PC-3 (cell line): ENCODE data around the gene RFC4. TPM values are rescaled to one million over a fixed set of nuclear protein-coding genes. Genes with fewer than 3 reads are reported as not detected.

Source experiments
- ATAC-seq: fragments of 200-7000 bp; cut with Tn5 transposase; 2 replicates; pipeline ENCODE4 v1.9.1; 2020; ENCODE audit warnings: mild to moderate bottlenecking, moderate library complexity
- BruUV-seq: library from RNA; stranded (reverse); fragments of 400-500 nt; replicated peaks from 2 replicates; lab custom pipeline; 2021; lab: Mats Ljungman, UMichigan
- CTCF ChIA-PET: fragments of 300-600 bp; sonication (Branson Sonifier 250); formaldehyde crosslinking; loops from one replicate; lab custom pipeline; 2022; ENCODE audit warnings: antibody characterized with exemption; lab: Charles Lee
- POLR2A ChIA-PET: fragments of 300-600 bp; sonication (Branson Sonifier 250); formaldehyde crosslinking; loops from one replicate; lab custom pipeline; 2022; ENCODE audit warnings: antibody characterized with exemption; ENCODE audit not compliant: unreplicated experiment; lab: Charles Lee
- DNase-seq: peaks from one replicate; pipeline ENCODE4 v3.0.0-alpha.2; 2015
- H2AFZ ChIP-seq: fragments of 300-600 bp; sonication (generic); 2 replicates; pipeline ENCODE4 v1.6.0; 2016; ENCODE audit warnings: antibody characterized with exemption, low read length
- H3F3A ChIP-seq: fragments of 300-600 bp; sonication (generic); one replicate; pipeline ENCODE4 v1.6.0; 2017; ENCODE audit warnings: antibody characterized with exemption, low read length, control low read depth, mild to moderate bottlenecking; ENCODE audit not compliant: unreplicated experiment
- H3K27ac ChIP-seq: fragments of 300-600 bp; sonication (generic); 2 replicates; pipeline ENCODE4 v1.5.1; 2016; ENCODE audit warnings: mild to moderate bottlenecking, low read length
- H3K27me3 ChIP-seq: fragments of 300-600 bp; sonication (generic); 2 replicates; pipeline ENCODE4 v1.6.1; 2016; ENCODE audit warnings: low read length, mixed read lengths
- H3K36me3 ChIP-seq: fragments of 300-600 bp; sonication (generic); 2 replicates; pipeline ENCODE4 v1.6.1; 2016; ENCODE audit warnings: low read depth, mixed run types, low read length, mixed read lengths
- H3K4me1 ChIP-seq: fragments of 300-600 bp; sonication (generic); 2 replicates; pipeline ENCODE4 v1.5.1; 2016; ENCODE audit warnings: low read length; ENCODE audit not compliant: insufficient read depth
- H3K4me2 ChIP-seq: fragments of 300-600 bp; sonication (generic); 2 replicates; pipeline ENCODE4 v1.6.0; 2016; ENCODE audit warnings: low read length
- H3K4me3 ChIP-seq: fragments of 300-600 bp; sonication (generic); 2 replicates; pipeline ENCODE4 v1.5.1; 2016; ENCODE audit warnings: mild to moderate bottlenecking, low read length, mixed read lengths
- H3K79me2 ChIP-seq: fragments of 300-600 bp; sonication (generic); 2 replicates; pipeline ENCODE4 v1.6.1; 2017; ENCODE audit warnings: low read length, mixed read lengths
- H3K9ac ChIP-seq: fragments of 300-600 bp; sonication (generic); 2 replicates; pipeline ENCODE4 v1.6.0; 2016; ENCODE audit warnings: mild to moderate bottlenecking, low read length
- H3K9me2 ChIP-seq: fragments of 300-600 bp; sonication (generic); replicated peaks from 2 replicates; pipeline ENCODE4 v1.6.1; 2016; ENCODE audit warnings: mixed run types, low read length, mixed read lengths
- H3K9me3 ChIP-seq: fragments of 300-600 bp; sonication (generic); 2 replicates; pipeline ENCODE4 v1.6.1; 2016; ENCODE audit warnings: low read length, mixed read lengths
- H4K20me1 ChIP-seq: fragments of 300-600 bp; sonication (generic); 2 replicates; pipeline ENCODE4 v1.6.1; 2016; ENCODE audit warnings: low read length, mixed read lengths
- CTCF ChIP-seq: fragments of 300-600 bp; sonication (generic); conservative IDR thresholded peaks from 2 replicates; pipeline ENCODE4 v1.5.1; 2017; ENCODE audit warnings: antibody characterized with exemption, low read depth, mild to moderate bottlenecking, low read length
- EZH2 ChIP-seq: fragments of 300-600 bp; sonication (generic); IDR thresholded peaks from one replicate; pipeline ENCODE4 v1.6.1; 2017; ENCODE audit warnings: antibody characterized with exemption, mild to moderate bottlenecking, low read length; ENCODE audit not compliant: unreplicated experiment
- EZH2phosphoT487 ChIP-seq: fragments of 300-600 bp; sonication (generic); IDR thresholded peaks from 2 replicates; pipeline ENCODE4 v1.6.1; 2018; ENCODE audit warnings: mild to moderate bottlenecking, antibody characterized with exemption, low read length, borderline replicate concordance
- intact Hi-C: fragments of 100-400 bp; cut with micrococcal nuclease; formaldehyde crosslinking; loops from 2 replicates; pipeline ENCODE4 v1.9.0; 2023
- total RNA-seq: library from RNA; depleted of rRNA; stranded (reverse); fragments of >200 nt; gene quantifications from 2 replicates; pipeline ENCODE4 v1.2.3, GENCODE V29; 2014

Gene RFC4
- total RNA-seq, 1 experiment from 2014 or later = 73.0 TPM

- BruUV-seq = TSS peak; percentile 55
- ATAC-seq (peak; percentile 56), DNase-seq (peak; percentile 58)
- ChIA-PET POLR2A (interaction anchor here (0.5 to 1.2 kb wide), 4 partner anchors 86 to 500 kb away, joined by 3 to 4 read pairs (median 4); partner anchors contain the start of gene DNAJB11), CTCF (interaction anchor here (0.7 kb wide), 1 partner anchor 167 kb away, joined by 4 read pairs; no protein-coding TSS in a partner anchor)
- no peaks in the 10 kb centered on the region for H3K9me3 ChIP-seq
- no peaks in the 10 kb centered on the region for H3K9me2 ChIP-seq
- H3K4me2 ChIP-seq = peak overlapping the region; percentile 84
- H3K4me3 ChIP-seq = peak overlapping the region; percentile 100
- peaks cover 68% of the 10 kb centered on the region for H3K79me2 ChIP-seq
- peaks cover 55% of the 10 kb centered on the region for H3K36me3 ChIP-seq
- peak overlapping the region; percentile 99 for H3K9ac ChIP-seq
- H3K4me1 ChIP-seq = peaks cover 31% of the 10 kb centered on the region
- H2AFZ ChIP-seq = peak overlapping the region; percentile 77; the same call in 1 of the 2 replicates
- TF ChIP-seq EZH2phosphoT487 = no peak
- TF ChIP-seq CTCF = no peak
- no peak for TF ChIP-seq EZH2
- H3K27ac ChIP-seq = peak overlapping the region; percentile 73
- intact Hi-C loops = loop anchor here (2.0 to 10.0 kb wide), 3 partner anchors 31 to 679 kb away; partner anchors contain the start of genes ETV5 and TBCCD1
- H4K20me1 ChIP-seq = peaks cover 54% of the 10 kb centered on the region
- no peaks in the 10 kb centered on the region for H3K27me3 ChIP-seq
- H3F3A ChIP-seq = peaks cover 46% of the 10 kb centered on the region
Observed at GRCh38 chr3:186783731-186784515, 22.4 kb downstream of the RFC4 start.

GRCh38 chr3:186783058-186783730 is 23.1 kb downstream of the RFC4 start, which contains the start of gene EIF4A2:
TSS of gene EIF4A2 (plus strand) at chr3:186783577. CDS start at chr3:186783611, 34 bp downstream.
- Histone ChIP-seq H3K9me2 (no peaks in the 10 kb centered on the region), H3K9me3 (no peaks in the 10 kb centered on the region), H2AFZ (peak within 1 kb of the TSS; percentile 77), H3K27ac (peak within 1 kb of the TSS; percentile 73), H3K36me3 (peaks cover 47% of the 10 kb centered on the region), H4K20me1 (peaks cover 47% of the 10 kb centered on the region), H3F3A (peaks cover 39% of the 10 kb centered on the region), H3K79me2 (peaks cover 61% of the 10 kb centered on the region), H3K4me2 (peak within 1 kb of the TSS; percentile 84), H3K9ac (peak within 1 kb of the TSS; percentile 99), H3K4me1 (peaks cover 31% of the 10 kb centered on the region), H3K27me3 (no peaks in the 10 kb centered on the region), H3K4me3 (peak within 1 kb of the TSS; percentile 100)
- POLR2A ChIA-PET = interaction anchor here (0.5 to 1.3 kb wide), 7 partner anchors 58 to 810 kb away, joined by 3 to 9 read pairs (median 4); partner anchors contain the start of gene DNAJB11
- CTCF ChIA-PET = interaction anchor here (0.7 kb wide), 1 partner anchor 166 kb away, joined by 4 read pairs; no protein-coding TSS in a partner anchor
- intact Hi-C loops = loop anchor here (2.0 to 10.0 kb wide), 3 partner anchors 30 to 678 kb away; partner anchors contain the start of genes ETV5 and TBCCD1
- no peak for TF ChIP-seq CTCF
- TF ChIP-seq EZH2phosphoT487 = no peak
- no peak for TF ChIP-seq EZH2
- no TSS peak for BruUV-seq
- DNase-seq (peak; percentile 91), ATAC-seq (peak; percentile 71)
